Ascending aorta (tissue), 2 donors: ENCODE results near the gene SPAG17. TPM values are rescaled to one million over a fixed set of nuclear protein-coding genes. Genes with fewer than 3 reads are reported as not detected.

Experiments
- DNase-seq, 2 donors: peaks; one replicate each; pipeline ENCODE4 v3.0.0-alpha.2; 2019; ENCODE audit warnings: low spot score in 2 of 2
- H3K27ac ChIP-seq, 2 donors: fragments of 200-600 bp; sonication (generic); one replicate each; pipeline ENCODE4 v1.5.1; 2016 to 2017; ENCODE audit warnings: mild to moderate bottlenecking in 1 of 2
- H3K27me3 ChIP-seq: fragments of 200-600 bp; sonication (generic); one replicate; pipeline ENCODE4 v1.5.1; 2017
- H3K36me3 ChIP-seq, 2 donors: fragments of 200-600 bp; sonication (generic); one replicate each; pipeline ENCODE4 v1.5.1; 2016
- H3K4me1 ChIP-seq, 2 donors: fragments of 200-600 bp; sonication (generic); one replicate each; pipeline ENCODE4 v1.5.1; 2016 to 2017; ENCODE audit warnings: mild to moderate bottlenecking in 1 of 2
- H3K4me3 ChIP-seq, 2 donors: fragments of 200-600 bp; sonication (generic); one replicate each; pipeline ENCODE4 v1.5.1; 2016 to 2017; ENCODE audit warnings: mild to moderate bottlenecking in 1 of 2
- H3K9me3 ChIP-seq, 2 donors: fragments of 200-600 bp; sonication (generic); one replicate each; pipeline ENCODE4 v1.5.1; 2016
- intact Hi-C: fragments of 100-400 bp; cut with DNase I; formaldehyde crosslinking; loops from one replicate; pipeline ENCODE4 v1.15.1; 2023
- total RNA-seq: library from RNA; depleted of rRNA; stranded (reverse); fragments of >200 nt; gene quantifications from one replicate; pipeline ENCODE4 v1.1.0, GENCODE V29; 2016
- TF ChIP-seq, protein P1 (sequence below), 3 experiments: fragments of 200-600 bp in 2 of 3; fragments of 450-650 bp in 1 of 3; sonication (generic) in 2 of 3; IDR thresholded peaks; one replicate each; pipeline ENCODE4 v1.5.1; 2016 to 2019; ENCODE audit warnings: antibody characterized with exemption in 3 of 3, mild to moderate bottlenecking in 1 of 3, moderate library complexity in 1 of 3

SPAG17 gene
- total RNA-seq, 1 donor from 2014 or later: not detected

DNA sequence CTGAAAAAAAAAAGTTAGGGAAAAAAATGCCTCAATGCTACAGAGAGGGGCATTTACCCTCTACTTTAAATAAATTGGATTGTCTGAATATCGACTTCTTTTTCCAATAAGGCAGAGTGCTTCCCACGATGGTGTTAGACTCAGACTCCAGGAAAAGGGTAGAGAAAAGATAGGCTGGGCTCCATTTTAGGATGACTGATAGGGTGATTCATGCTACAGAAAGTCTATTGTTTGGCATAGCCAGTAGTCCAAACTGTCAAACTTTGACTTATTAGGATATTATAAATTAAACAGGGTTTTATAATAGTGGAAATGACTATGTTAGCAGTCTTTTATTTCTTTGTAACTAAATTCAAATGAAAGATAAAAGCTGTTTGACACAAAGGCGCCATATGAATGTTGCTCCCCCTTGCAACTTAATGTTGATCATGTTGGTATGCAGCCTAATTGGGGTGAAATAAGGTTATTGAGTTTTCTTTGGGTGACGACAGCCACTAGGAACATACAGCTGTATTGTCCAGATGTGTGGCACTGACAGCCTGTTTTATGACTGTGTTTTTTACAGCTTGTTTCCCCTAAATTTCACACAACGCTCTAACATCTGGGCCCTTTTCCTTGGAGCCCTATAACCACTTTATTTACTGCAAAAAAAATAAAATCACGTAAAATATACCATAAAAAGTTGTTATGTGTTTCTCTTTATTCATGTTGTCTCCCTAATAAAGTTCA lies 69.3 kb downstream of the SPAG17 start:
- no peaks in the 10 kb centered on the region for H3K4me1 ChIP-seq
- no peaks in the 10 kb centered on the region for H3K9me3 ChIP-seq
- TF ChIP-seq, protein P1, sequence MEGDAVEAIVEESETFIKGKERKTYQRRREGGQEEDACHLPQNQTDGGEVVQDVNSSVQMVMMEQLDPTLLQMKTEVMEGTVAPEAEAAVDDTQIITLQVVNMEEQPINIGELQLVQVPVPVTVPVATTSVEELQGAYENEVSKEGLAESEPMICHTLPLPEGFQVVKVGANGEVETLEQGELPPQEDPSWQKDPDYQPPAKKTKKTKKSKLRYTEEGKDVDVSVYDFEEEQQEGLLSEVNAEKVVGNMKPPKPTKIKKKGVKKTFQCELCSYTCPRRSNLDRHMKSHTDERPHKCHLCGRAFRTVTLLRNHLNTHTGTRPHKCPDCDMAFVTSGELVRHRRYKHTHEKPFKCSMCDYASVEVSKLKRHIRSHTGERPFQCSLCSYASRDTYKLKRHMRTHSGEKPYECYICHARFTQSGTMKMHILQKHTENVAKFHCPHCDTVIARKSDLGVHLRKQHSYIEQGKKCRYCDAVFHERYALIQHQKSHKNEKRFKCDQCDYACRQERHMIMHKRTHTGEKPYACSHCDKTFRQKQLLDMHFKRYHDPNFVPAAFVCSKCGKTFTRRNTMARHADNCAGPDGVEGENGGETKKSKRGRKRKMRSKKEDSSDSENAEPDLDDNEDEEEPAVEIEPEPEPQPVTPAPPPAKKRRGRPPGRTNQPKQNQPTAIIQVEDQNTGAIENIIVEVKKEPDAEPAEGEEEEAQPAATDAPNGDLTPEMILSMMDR (IDR thresholded peaks at IDR 0.05): no peak
- no peak for DNase-seq
- H3K27me3 ChIP-seq: no peaks in the 10 kb centered on the region
- H3K27ac ChIP-seq: no peak overlapping the region
- intact Hi-C loops: no loop called here
- H3K4me3 ChIP-seq: no peak overlapping the region
- H3K36me3 ChIP-seq: no peaks in the 10 kb centered on the region

DNA sequence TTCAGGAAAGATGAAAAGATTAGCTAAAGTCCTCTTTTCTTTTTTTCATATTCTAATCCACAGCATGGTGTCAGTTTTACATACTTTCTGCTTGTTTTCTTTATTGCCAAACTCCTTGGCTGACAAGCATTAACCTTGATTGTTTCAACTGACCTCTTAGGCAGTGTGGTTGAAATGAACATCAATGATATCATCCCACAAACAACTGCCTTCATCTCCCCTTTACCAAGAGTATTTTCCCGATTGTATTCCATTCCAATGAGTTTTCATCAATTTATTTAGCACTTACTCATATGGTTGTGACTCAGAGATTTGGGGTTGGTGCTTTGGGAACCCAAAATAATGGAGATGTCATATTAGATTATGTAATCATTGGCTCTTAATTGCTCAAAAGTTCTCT lies 71.8 kb downstream of the SPAG17 start:
- Histone ChIP-seq H3K36me3 (no peaks in the 10 kb centered on the region), H3K9me3 (no peaks in the 10 kb centered on the region), H3K4me1 (no peaks in the 10 kb centered on the region), H3K27ac (no peak overlapping the region), H3K4me3 (no peak overlapping the region), H3K27me3 (no peaks in the 10 kb centered on the region)
- intact Hi-C loops: no loop called here
- TF ChIP-seq, protein P1 (IDR thresholded peaks at IDR 0.05): no peak
- no peak for DNase-seq

GRCh38 chr1:118110580-118110979 lies 74.4 kb downstream of the SPAG17 start:
- TF ChIP-seq, protein P1 (IDR thresholded peaks at IDR 0.05): no peak

GRCh38 chr1:118104951-118105350 lies 80.1 kb downstream of the SPAG17 start:
- TF ChIP-seq, protein P1 (IDR thresholded peaks at IDR 0.05): no peak
- DNase-seq: no peak
- Histone ChIP-seq H3K36me3 (no peaks in the 10 kb centered on the region), H3K27ac (no peak overlapping the region), H3K4me3 (no peak overlapping the region), H3K27me3 (no peaks in the 10 kb centered on the region), H3K4me1 (no peaks in the 10 kb centered on the region), H3K9me3 (no peaks in the 10 kb centered on the region)
- intact Hi-C loops: no loop called here

More at GRCh38 chr1:118110580-118110979, 74.4 kb downstream of the SPAG17 start:
- DNase-seq: no peak
- no peaks in the 10 kb centered on the region for H3K9me3 ChIP-seq
- no peak overlapping the region for H3K27ac ChIP-seq
- no peaks in the 10 kb centered on the region for H3K4me1 ChIP-seq
- H3K36me3 ChIP-seq: no peaks in the 10 kb centered on the region
- H3K4me3 ChIP-seq: no peak overlapping the region
- H3K27me3 ChIP-seq: no peaks in the 10 kb centered on the region
- intact Hi-C loops: no loop called here

DNA sequence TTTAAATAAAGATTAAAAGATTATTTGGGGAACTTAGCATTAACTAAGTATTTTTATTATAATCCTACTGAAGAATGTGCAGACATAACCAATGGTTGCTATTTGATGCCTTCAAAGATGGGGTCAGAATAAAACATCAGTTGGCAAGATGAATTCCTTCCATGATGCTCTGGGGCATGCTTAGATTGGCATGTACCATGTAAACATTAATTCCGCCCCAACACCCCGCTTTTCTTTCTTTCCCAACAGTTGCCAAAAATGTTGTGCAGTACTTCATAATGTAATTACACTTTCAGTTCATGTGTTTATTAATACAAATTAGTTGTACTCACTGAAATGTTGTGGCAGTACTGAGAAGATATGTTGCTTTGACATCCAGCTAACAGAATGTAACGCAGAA lies 82.6 kb downstream of the SPAG17 start:
- Histone ChIP-seq H3K4me1 (no peaks in the 10 kb centered on the region), H3K27me3 (no peaks in the 10 kb centered on the region), H3K9me3 (no peaks in the 10 kb centered on the region), H3K36me3 (no peaks in the 10 kb centered on the region), H3K27ac (no peak overlapping the region), H3K4me3 (no peak overlapping the region)
- no peak for DNase-seq
- TF ChIP-seq, protein P1 (IDR thresholded peaks at IDR 0.05): no peak
- intact Hi-C loops: no loop called here
